ENCODE results near the gene STIP1. TPM values are rescaled to one million over a fixed set of nuclear protein-coding genes. Genes with fewer than 3 reads are reported as not detected.
"Not testable (repeated sequence)": the region's sequence is repeated elsewhere in the genome, so short reads cannot be mapped to it uniquely, and the experiment has no call there.

Gene STIP1
- total RNA-seq, 1 donor from 2014 or later: 113 TPM

DNA sequence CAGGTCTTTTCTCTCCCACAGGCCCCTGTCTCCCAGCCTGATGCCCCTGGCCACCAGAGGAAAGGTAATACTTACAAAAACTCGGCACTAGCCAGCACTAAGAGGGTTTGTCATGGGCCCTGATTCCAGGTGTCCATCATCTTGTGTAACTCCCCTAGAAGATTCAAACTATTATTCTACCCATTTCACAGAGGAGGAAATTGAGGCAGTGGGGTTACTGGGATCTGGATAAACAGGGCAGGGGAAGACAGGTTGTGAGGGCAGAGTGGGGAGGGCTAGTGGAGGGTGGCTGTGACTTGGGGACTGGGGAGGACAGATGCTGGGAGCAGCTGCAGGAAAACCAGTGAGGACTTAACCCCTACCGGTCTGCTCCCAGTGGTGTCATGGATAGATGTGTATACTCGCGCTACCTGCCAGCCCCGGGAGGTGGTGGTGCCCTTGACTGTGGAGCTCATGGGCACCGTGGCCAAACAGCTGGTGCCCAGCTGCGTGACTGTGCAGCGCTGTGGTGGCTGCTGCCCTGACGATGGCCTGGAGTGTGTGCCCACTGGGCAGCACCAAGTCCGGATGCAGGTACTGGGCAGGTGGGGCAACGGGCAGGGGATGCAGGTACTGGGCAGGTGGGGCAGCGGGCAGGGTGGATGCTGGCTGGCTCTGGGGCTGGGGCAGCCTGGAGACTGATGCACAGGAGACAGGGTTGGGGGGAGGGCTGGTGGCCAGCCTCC is 49.6 kb downstream of the STIP1 start:
- no peak for DNase-seq (ENCODE audit: low spot score)

DNA sequence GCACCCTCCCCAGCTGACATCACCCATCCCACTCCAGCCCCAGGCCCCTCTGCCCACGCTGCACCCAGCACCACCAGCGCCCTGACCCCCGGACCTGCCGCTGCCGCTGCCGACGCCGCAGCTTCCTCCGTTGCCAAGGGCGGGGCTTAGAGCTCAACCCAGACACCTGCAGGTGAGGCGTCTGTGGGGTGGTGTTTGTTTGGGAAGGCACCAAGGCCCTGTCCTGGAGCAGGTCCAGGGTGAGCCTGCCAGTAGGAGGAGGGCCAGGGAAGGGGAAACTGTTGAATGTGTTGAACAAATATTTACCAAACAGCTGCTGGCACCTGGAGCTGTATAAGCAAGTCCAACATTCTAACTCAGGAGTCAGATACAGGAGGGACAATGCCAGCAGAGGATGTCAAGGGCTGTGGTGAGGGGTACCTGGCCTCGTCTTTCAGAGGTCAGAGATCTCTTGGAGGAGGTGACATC is 51.5 kb downstream of the STIP1 start:
- no peak for DNase-seq (ENCODE audit: low spot score)

DNA sequence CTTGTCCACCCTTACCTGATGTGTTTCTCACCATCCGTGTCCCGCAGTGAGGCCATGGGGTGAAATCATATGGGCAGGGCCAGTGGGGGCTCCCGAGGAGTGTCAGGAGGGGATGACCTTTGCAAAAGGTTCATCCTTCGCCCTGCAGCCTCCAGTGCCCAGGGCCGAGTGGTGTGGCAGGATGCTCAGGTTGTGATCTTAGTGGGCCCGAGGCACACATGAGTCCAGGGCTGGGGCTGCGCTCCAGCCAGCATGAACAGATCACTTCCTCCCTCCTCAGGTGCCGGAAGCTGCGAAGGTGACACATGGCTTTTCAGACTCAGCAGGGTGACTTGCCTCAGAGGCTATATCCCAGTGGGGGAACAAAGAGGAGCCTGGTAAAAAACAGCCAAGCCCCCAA is 52.1 kb downstream of the STIP1 start:
- DNase-seq (ENCODE audit: low spot score): no peak

DNA sequence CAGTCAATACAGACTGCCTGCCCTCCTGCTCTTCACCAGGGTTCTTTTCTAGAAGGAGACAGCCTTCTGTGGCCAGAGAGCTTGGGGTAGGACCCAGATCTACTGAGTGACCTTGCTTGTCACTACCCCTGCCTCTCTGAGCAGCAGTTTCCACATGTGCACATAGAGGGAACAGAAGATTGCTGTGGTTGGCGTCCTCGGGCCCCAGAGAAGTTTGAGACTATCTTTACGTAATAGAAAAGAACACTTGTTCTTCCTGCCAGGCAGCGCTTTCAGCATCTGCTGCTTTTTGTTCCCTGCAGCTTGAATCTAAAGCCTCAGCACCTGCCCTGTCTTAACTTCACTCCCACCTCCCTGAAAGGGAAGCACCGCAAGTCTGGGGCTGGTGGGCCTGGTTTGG is 53.0 kb downstream of the STIP1 start:
- DNase-seq (ENCODE audit: low spot score): no peak

DNA sequence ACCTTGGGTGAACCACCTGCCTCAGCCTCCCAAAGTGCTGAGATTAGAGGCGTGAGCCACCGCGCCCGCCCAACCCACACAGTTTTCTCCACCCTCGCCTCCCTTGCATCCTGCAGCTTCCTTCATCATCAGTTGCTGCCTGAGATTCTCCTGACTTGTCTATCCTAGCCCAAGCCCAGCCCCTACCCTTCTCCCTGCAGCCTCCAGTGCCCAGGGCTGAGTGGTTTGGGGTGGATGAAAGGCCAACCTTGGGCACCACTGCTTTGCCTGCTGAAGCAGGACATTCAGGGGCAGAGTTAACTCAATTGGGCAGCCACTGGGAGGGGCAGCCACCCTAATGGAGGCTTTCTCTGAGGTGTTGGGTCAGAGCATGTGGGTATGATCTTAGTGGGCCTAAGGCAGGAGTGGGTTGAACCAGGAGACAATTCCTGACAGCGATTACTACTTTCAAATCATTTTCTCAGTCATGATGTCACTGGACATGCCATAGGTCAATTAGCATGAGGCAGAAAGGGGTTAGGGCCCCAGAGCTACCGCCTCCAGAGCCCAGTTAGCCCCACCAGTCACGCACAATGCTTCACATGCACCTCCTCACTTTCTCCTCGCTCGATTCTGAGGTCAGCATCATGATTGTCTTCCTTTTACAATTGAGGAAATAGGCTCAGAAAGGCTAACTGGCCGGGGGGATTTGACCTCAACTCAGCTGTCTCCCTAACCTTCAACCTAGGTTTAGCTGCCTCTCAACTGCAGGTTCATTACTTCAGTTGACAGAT is 53.9 kb downstream of the STIP1 start:
- DNase-seq (ENCODE audit: low spot score): no peak

DNA sequence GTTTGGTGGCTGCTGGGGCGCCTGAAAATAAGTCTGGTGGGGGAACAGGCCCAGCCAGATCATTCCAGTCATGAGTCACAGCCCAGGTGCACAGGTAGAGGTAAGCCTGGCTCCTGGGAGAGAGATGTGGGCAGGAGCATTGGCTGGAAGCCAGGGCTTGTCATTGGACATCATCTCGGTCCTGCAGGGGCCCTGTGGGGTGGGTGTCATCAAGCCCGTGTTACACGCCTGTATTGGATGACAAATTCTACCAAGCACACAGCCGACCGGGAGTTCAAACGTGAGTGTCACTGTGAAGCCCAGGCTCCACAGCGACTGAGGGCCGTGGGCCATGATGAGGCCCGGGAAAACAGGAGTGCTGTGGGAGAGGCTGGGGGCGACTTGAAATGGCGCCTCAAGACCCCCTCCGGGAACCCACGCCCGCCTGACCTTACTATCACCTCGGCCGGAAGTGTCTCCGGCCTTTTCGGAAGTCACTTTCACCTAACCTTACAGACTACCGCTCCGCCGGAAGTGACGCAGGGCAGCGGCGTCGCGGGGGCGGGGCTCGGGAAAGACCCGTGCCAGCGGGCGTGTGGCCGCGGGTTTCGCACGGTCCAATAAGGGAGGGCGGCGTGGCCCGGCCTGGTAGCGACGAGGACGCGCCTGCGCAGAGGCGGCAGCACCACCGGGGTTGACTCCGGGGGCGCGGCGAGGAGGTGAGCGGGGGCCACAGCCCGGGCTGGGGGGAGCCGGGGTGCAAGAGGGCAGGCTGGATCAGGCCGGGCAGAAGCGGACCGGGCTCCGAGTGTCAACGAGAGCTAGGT is 54.7 kb downstream of the STIP1 start, which contains the start of gene FKBP2:
FKBP2 (plus strand) TSS at position 661 of the 806 bp plus-strand sequence. CDS start 1,293 bp downstream, outside the sequence.
- DNase-seq (ENCODE audit: low spot score): peak; percentile 100

DNA sequence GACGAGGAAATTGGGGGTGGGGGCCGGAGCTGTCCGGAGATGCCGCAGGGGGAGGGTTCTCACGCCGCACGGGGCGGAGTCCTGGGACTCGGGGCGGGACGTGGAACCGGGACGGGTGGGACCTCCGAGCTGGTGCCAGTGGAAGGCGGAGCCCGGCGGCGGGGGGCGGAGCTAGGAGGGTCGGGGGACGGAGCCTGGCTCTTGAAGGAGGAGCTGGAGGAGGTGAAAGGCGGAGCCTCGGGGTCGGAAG is 55.2 kb downstream of the STIP1 start:
- peak; percentile 100 for DNase-seq (ENCODE audit: low spot score)

DNA sequence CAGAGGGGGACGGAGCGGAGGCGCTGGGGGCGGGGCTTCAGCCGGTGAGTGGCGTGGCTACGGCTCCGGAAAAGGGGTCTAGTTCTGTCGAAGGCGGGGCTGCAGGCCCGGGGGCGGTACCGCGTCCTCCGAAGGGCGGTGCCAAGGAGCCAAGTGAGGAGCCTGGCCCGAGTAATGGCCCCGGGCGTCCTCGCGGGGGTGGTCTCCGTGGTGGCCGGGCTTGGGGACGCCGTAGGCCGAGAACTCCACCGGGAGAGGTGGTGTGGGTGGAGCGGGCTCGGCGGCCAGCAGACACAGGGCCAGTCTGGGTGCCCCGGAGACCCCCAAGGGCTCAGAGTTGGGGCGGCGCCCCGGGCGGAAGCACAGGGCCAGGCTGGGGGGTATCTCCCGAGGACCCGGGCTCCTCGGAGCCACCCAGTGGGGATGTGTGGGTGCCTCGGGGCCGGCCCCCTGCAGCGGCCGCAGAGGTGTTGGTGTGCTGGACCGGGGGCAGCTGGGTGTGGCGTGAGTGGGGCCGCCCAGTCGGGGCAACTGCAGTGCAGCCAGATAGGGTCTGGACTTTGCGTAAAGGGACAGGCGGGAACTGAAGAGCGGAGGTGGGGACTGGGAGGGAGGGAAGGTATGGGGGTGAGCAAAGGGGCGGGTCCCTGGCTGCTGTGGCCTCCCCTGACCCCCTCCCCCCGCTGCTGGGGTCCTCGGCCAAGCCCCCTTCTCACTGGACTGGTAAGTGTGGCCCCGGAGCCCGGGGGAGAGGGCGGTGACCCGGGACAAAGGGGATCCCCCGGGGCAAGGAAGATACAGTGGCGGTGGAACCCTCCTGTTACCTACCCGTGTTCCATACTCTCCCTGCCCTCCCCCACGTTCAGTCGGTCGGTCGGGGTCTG is 55.8 kb downstream of the STIP1 start:
- no peak for DNase-seq (ENCODE audit: low spot score)

DNA sequence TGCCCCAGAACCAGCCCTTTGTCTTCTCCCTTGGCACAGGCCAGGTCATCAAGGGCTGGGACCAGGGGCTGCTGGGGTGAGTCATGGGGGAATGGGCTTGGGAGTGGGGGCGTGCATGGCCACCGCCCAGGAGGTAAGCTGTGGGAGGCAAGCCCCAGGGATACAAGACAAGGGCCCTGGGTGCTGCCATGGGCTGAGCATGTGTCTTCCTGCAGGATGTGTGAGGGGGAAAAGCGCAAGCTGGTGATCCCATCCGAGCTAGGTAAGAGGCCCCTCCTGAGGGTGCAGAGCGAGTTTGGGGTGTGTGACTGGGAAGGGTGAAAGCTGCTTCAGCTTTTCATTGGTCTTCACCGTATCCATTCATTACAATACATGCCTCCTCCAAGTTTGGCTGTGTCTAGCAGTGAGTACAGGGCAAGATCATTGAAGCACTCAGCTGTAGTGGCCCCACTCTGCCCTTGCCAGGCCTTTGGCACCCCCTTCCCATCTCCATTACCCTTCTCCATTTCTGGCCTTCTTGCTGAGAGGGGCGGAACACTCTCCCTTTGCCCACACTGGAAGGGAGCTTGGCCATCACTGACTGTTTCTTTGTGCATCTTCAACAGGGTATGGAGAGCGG is 57.4 kb downstream of the STIP1 start:
- no peak for DNase-seq (ENCODE audit: low spot score)

DNA sequence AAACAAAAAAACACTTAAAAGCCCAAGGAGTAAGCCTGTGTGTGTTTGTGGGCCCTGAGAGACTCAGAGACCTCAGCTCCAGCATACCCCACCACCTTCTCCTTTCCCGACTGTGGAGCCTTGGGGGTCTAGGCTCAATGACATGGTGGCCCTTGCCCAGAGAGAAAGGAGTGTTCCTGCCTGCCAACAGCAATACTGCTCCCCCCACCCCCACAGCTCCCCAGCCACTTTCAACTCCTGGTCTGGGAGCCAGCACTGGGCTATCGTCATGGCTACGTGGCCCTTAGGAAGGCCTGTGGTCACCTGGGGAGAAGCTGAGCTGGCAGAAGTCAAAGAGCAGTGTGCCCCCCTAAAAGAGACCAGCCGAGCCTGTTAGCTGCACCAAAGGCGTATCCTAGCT is 58.1 kb downstream of the STIP1 start:
- DNase-seq (ENCODE audit: low spot score): no peak

DNA sequence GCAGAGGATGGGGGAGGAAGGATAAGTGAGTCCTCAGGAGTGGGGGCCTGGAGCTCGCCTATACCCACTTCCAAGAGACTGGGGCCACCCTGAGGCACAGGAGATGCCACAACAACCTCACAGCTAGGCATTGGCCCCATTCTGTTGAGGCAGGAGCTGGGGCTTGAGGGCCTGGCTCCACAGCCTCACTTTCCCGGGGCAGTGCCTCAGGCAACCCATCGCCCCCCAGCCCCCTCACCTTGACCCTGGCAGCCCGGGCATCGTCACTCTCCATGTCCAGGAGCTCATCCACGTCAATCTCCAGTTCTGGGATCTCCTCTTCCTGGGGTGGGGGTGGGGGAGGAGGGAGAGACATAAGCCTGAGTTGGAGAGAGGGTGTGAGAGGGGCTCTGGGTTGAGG is 59.0 kb downstream of the STIP1 start:
- DNase-seq (ENCODE audit: low spot score): no peak

DNA sequence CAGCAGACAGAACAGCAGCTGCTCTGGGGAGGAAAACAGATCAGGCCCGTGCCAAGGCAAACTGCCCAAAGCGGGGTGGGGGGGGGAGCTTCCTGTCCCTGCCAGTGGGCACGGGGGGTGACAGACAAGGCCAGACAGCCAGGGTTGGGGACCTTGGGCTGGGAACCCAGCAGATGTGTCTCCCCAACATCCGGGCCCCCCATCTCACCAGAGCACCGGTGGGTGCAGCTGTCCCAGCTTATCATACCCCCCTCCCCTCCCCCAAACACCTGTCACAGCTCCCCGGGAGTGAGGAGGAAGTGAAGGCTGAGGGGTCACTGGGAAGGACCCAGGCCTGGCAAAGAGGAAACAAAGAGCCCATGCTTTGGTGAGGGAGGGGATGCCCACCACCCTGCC is 59.4 kb downstream of the STIP1 start:
- no peak for DNase-seq (ENCODE audit: low spot score)

DNA sequence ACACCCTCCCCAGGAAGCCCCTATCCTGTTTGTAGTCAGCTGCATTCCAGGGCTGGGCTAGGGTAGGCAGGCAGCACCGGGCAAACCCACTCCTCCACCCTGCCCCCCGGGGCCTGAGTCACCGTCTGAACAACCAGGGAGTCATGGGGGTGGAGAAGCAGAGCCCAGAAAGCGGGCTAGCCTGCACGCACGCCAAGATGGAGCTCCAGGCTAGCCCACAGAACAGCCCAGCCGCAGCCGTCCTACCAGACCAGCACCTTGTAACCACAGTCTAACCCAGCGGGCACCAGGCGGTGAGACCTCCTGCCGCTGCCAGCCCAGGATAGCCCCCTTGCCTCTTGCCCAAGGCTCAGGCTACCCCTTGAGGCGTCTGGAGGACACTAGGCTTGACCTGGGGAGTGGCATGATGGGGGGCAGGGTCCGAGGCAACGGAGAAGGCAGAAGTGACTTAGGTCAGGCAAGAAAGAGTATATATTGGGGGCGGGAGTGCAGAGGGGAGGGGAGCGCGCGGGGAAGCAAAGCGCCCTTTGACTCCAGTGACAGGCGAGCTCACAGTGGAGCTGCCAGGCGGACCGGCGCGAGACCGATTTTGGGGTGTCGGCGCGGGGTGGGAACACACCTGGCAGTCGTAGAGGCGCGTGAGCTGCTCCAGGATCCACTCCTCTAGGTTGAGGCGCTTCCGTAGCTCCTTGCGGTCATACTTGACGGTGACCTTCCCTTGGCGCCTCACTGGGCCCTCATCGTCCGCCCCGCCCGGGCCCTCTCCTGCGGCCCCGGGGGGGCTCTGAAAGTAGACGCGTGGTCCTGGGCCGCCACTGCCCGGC is 60.0 kb downstream of the STIP1 start:
- no peak for DNase-seq (ENCODE audit: low spot score)

DNA sequence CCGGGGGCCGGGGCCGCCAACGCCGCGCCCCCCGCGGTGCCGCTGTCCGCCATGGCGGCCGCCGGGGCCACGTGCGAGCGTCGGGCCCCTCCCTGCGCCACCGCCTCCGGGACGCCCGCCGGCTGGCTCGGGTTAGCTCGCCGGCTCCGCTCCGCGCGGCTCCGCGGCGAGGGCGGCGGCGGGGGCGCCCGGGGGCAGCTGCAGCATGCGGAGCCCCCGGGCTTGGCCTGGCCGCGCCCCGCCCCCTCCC is 60.6 kb downstream of the STIP1 start:
- not testable (repeated sequence) for DNase-seq (ENCODE audit: low spot score)

DNA sequence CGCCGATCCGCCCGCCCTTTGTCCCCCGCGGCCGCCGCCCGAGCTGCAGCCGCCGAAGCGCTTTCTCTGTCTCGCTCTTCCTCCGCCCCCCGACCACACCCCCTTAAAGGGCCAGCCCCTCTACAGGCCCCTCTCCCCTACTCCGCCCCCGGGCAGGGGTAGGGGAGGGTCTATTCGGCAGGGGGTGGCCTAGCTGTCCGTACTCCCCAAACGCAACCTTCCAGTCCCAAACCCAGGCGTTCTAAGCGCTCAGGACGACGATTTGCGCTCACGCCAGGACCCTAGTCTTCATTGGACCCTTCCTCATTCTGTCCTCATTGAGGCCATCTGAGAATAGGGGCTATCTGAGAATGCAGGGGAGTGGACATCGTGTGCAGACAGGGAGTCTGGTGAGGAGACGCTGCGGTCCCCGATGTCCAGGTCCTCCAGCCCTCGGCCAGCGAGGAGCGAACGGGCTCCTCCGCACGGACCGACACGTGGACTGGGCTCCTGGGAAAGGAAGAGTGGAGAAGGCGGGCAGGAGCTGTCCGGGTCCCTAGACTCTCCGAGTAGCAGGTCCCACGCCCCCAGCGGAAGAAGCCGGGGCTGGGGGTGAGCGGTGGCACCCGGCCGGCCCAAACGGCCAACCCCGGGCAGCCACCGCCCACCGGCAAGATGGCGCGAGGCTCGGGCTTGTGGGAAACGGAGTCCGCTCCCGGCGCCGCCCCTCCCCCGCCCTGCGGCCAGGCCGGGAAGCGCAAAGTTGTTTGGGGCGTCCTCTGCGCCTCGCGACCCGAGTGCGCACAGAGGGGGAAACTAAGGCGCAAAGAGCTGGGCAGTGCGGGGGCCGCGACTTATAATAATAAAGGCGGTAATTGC is 61.1 kb downstream of the STIP1 start, which contains the start of gene PPP1R14B:
PPP1R14B (minus strand) TSS at position 73 of the 858 bp plus-strand sequence. CDS start 270 bp downstream, outside the sequence.
- no peak for DNase-seq (ENCODE audit: low spot score)

DNA sequence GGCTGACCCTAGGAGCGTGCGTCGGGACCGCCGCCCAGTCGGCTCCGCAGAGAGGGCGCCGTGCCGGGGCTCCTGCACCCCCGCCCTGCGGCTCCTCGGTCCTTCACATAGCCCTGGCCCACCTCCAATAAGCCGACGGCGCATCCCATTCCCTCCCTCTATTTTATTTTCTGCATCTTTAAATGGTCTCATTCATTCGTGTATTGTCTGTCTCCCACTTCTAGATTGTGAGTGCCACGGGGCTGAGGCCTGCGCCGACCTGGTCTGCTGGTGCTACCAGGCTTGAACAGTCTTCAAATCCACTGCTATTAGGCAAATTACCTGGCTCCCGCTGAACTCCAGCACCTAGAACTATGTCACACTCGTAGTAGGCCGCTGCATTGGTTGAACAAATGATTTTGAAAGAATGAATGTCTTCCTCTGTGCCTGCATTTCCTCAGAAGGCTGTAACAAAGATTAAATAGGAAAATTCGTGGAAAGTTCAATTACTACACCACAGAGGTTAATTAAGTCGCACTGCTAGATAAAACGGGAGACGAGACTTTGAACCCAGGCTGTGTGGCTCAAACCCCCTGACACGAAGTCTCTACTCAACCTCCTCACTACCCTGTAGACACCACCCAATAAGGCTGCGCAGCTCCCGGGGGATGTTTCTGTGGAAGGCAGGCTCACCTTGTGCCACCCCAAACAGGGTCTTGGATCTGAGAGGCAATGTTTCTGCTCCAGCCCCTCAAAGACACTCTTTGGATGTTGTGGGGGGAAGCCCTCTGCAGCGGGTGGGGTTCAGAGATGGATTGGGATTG is 62.0 kb downstream of the STIP1 start:
- DNase-seq (ENCODE audit: low spot score): no peak

DNA sequence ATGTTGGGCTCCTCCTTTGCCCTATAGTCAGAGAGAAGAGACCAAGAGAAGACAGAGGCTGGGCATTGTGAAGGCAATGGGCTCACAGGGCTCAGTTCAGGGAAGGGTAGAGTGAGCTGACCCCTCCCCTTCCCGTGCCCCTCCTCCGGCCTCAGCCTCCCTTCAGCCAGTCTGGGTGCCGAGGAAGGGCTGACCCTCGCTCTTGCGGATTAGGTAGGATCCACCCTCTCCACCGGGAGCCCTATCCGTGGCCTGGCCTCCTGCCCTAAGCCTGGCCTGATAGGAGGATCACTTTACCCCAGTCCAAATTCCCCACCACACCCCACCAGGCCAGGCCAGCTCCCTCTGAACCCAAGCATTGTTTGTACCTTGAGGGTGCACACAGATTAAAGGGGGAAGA is 62.6 kb downstream of the STIP1 start:
- DNase-seq (ENCODE audit: low spot score): no peak

DNA sequence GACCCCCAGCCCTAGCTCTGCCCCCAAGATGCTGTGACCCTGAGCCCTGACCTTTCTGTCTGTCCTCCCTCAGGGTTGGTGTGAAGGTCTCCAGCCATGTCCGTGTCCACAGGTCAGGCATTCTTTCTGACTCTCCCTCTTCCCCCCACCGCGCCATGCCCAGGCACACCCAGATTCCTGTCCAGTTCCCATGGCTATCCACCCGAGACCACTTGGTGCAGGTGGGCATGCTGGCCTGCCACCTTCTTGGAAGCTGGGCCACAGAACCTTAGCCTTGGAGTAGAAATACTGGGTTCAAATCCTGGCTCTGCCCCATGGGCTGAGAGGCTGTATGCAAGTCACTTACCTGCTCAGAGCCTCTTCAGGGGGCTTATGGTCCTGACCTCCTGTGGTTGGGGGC is 63.1 kb downstream of the STIP1 start:
- no peak for DNase-seq (ENCODE audit: low spot score)
